Type B pancreatic cell (in vitro differentiated cells): Measurements from ENCODE around the gene RHBDD2. TPM values are rescaled to one million over a fixed set of nuclear protein-coding genes. Genes with fewer than 3 reads are reported as not detected.
"Not testable (repeated sequence)": the region's sequence is repeated elsewhere in the genome, so short reads cannot be mapped to it uniquely, and the experiment has no call there.

ENCODE experiments used
- DNase-seq: peaks from one replicate; pipeline ENCODE4 v3.0.0; 2021; ENCODE audit warnings: mixed read lengths; ENCODE audit not compliant: unreplicated experiment; ENCODE audit errors: extremely low spot score
- H3K27ac Mint-ChIP-seq: 2 replicates; pipeline ENCODE4 v1.8.0; 2021; ENCODE audit warnings: mild to moderate bottlenecking, mixed read lengths
- H3K27me3 Mint-ChIP-seq: 2 replicates; pipeline ENCODE4 v1.8.0; 2021; ENCODE audit warnings: mixed read lengths
- H3K36me3 Mint-ChIP-seq: 2 replicates; pipeline ENCODE4 v1.8.0; 2021; ENCODE audit warnings: mixed read lengths
- H3K4me1 Mint-ChIP-seq: one replicate; pipeline ENCODE4 v1.8.0; 2021; ENCODE audit warnings: mixed read lengths; ENCODE audit not compliant: unreplicated experiment
- H3K4me3 Mint-ChIP-seq: 2 replicates; pipeline ENCODE4 v1.8.0; 2021; ENCODE audit warnings: mild to moderate bottlenecking, mixed read lengths
- H3K9me3 Mint-ChIP-seq: 2 replicates; pipeline ENCODE4 v1.8.0; 2021; ENCODE audit warnings: mixed read lengths
- total RNA-seq: library from RNA; stranded (reverse); gene quantifications from 2 replicates; pipeline ENCODE4 v1.2.1, GENCODE V29; 2021; ENCODE audit warnings: low replicate concordance
- TF ChIP-seq, protein P1 (sequence below): fragments of 200-600 bp; sonication (generic); conservative IDR thresholded peaks from 2 replicates; pipeline ENCODE4 v1.5.0; 2021; ENCODE audit warnings: antibody characterized with exemption, mild to moderate bottlenecking

RHBDD2 gene
- total RNA-seq, 1 donor from 2014 or later: 75.1 TPM

DNA sequence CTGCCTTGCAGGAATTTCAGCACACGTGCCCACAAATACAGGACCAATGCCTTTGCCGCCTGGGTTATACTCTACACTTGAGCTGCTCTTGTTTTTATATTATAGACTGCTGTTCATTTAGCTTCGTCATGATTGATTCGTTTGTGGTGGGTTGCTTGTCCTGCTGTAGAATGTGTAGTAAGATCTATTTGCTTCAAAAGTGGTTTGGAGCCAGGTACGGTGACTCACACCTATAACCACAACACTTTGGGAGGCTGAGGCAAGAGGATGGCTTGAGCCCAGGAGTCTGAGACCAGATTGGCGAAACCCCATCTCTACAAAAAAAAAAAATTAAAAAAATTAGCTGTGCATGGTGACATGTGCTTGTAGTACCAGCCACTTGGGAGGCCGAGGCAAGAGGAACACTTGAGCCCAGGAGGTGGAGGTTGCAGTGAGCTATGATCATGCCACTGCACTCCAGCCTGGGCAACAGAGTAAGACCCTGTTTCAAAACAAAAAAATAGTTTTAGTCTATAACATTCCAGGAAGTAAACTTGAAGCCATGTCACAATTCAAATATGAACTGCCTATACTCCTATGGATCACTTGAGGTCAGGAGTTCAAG, 9.0 kb upstream of the RHBDD2 start:
- H3K27ac Mint-ChIP-seq: no peak overlapping the region
- H3K36me3 Mint-ChIP-seq: no peaks in the 10 kb centered on the region
- H3K27me3 Mint-ChIP-seq: no peaks in the 10 kb centered on the region
- H3K4me1 Mint-ChIP-seq: peaks cover 5% of the 10 kb centered on the region
- no peaks in the 10 kb centered on the region for H3K9me3 Mint-ChIP-seq
- TF ChIP-seq, protein P1, sequence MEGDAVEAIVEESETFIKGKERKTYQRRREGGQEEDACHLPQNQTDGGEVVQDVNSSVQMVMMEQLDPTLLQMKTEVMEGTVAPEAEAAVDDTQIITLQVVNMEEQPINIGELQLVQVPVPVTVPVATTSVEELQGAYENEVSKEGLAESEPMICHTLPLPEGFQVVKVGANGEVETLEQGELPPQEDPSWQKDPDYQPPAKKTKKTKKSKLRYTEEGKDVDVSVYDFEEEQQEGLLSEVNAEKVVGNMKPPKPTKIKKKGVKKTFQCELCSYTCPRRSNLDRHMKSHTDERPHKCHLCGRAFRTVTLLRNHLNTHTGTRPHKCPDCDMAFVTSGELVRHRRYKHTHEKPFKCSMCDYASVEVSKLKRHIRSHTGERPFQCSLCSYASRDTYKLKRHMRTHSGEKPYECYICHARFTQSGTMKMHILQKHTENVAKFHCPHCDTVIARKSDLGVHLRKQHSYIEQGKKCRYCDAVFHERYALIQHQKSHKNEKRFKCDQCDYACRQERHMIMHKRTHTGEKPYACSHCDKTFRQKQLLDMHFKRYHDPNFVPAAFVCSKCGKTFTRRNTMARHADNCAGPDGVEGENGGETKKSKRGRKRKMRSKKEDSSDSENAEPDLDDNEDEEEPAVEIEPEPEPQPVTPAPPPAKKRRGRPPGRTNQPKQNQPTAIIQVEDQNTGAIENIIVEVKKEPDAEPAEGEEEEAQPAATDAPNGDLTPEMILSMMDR: no peak
- H3K4me3 Mint-ChIP-seq: no peak overlapping the region
- no peak for DNase-seq

DNA sequence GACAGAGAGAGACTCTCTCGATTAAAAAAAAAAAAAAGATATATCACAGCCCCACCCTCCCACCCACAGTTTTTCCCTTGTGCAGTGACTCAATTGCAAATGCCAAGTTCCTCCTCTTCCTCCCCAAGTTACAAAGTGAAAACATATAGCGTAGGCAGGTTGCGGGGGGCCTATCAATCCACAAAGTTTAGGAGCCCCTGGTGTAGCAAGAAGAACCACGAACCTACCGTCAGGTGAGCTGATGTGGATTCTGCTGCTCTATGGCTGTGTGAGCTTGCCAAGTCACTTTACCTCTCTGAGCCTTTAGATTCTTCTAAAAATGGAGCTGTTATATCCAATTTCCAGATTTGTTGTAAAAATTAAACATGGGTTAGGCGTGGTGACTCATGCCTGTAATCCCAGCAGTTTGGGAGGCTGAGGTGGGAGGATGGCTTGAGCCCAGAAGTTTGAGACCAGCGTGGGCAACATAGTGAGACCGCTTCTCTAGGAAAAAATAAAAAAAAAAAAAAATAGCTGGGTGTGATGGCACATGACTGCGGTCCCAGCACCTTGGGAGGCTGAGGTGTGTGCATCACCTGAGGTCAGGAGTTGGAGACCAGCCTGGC, 8.2 kb upstream of the RHBDD2 start:
- TF ChIP-seq, protein P1: no peak
- Mint-ChIP-seq H3K27ac (no peak overlapping the region), H3K4me1 (peaks cover 5% of the 10 kb centered on the region), H3K27me3 (no peaks in the 10 kb centered on the region), H3K36me3 (no peaks in the 10 kb centered on the region), H3K4me3 (no peak overlapping the region), H3K9me3 (no peaks in the 10 kb centered on the region)
- no peak for DNase-seq

DNA sequence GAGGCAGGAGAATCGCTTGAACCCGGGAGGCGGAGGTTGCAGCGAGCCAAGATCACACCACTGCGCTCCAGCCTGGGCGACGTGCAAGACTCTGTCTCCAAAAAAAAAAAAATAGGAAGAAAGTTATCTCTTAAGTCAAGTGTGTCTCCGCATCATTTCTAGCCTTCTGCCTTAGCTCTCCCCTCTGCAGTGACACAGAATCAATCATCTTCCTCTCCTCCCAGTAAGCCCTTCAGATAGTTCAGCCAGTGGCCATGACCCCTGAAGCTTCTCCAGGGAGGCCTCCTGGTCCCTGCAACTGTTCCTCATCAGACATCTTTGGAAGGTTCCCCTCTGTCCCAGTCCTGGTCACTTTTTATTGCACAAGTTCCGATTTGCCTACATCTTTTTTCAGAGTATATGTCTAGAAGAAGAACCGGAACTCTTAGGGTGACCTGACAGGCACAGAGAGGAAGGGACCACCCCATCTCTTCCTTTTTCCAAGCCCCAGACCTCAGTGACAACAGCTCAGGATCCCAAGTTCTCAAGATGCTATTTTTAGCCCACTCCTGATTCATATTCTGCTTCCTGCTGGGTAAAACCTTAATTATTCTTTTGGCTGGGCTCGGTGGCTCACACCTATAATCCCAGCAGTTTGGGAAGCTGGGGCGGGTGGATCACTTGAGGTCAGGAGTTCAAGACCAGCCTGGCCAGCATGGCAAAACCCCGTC, 6.6 kb upstream of the RHBDD2 start:
- Mint-ChIP-seq H3K4me1 (peaks cover 5% of the 10 kb centered on the region), H3K4me3 (no peak overlapping the region), H3K9me3 (no peaks in the 10 kb centered on the region), H3K27me3 (no peaks in the 10 kb centered on the region), H3K36me3 (no peaks in the 10 kb centered on the region), H3K27ac (no peak overlapping the region)
- TF ChIP-seq, protein P1: no peak
- no peak for DNase-seq

DNA sequence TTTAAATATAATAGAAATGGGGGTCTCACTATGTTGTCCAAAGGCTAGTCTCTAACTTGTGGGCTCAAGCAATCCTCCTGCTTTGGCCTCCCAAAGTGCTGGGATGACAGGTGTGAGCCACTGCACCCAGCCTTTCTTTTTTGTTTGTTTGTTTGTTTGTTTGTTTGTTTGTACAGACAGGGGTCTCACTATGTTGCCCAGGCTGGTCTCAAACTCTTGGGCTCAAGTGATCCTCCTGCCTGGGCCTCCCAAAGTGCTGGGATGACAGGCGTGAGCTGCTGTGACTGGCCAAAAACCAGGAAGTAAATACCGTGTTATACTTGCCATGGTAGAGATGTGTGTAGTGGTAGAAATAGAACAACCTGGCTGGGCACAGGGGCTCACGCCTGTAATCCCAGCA, 4.7 kb upstream of the RHBDD2 start:
- H3K4me1 Mint-ChIP-seq: peaks cover 14% of the 10 kb centered on the region
- H3K36me3 Mint-ChIP-seq: not testable (repeated sequence)

DNA sequence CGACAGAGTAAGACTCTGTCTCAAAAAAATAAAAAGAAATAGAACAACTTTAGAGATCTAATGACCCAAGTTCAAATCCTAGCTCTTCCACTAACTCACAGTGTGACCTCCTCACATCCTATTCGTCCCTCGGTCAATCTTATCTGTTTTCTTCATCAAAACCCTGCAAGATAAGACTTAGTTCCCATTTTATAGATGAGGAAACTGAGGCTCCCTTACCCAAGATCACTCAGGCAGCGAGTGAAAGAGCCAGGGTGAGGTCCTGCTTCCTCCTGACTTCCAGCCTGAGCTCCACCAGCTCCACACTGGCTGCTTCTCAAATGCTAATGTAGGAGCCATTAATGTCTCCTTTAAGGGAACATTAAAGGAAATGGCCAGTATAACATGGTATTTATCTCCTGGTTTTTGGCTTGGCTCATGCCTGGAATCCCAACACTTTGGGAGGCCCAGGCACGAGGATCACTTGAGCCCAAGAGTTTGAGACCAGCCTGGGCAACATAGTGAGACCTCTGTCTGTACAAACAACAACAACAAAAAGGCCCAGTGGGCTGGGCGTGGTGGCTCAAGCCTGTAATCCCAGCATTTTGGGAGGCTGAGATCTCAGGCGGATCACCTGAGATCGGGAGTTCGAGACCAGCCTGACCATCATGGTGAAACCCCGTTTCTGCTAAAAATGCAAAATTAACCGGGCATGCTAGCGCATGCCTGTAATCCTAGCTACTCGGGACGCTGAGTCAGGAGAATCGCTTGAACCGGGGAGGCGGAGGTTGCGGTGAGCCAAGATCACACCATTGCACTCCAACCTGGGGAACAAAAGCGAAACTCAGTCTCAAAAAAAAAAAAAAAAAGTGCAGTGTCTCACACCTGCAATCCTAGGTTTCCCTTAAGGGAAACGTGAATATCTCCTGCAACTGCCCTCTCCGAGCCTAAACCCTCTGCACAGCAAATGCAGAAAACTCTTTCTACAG, 3.4 kb upstream of the RHBDD2 start:
- Mint-ChIP-seq H3K4me1 (peaks cover 22% of the 10 kb centered on the region), H3K27me3 (no peaks in the 10 kb centered on the region), H3K9me3 (no peaks in the 10 kb centered on the region), H3K36me3 (no peaks in the 10 kb centered on the region), H3K4me3 (no peak overlapping the region), H3K27ac (no peak overlapping the region)
- no peak for DNase-seq
- TF ChIP-seq, protein P1: no peak

More for the DNA sequence above, 4.7 kb upstream of the RHBDD2 start:
- DNase-seq, H3K27ac Mint-ChIP-seq, H3K27me3 Mint-ChIP-seq, H3K9me3 Mint-ChIP-seq, H3K4me3 Mint-ChIP-seq: not testable (repeated sequence)
